Stimulated activated naive CD8-positive, alpha-beta T cell treated with anti-CD3 and anti-CD28 coated beads, Interleukin-15, Interleukin-2, amounts not matched to agents 100 ng/mL and 50 ng/mL, for 24 hours (primary cell): Measurements from ENCODE around the gene FAF1.

Experiments used
- H3K27ac Mint-ChIP-seq: one replicate; pipeline ENCODE4 v1.8.0; 2021; ENCODE audit warnings: mild to moderate bottlenecking, mixed read lengths
- H3K27me3 Mint-ChIP-seq: one replicate; pipeline ENCODE4 v1.8.0; 2021; ENCODE audit warnings: mixed read lengths
- H3K36me3 Mint-ChIP-seq: one replicate; pipeline ENCODE4 v1.8.0; 2021; ENCODE audit warnings: low read depth, mixed read lengths
- H3K4me1 Mint-ChIP-seq: one replicate; pipeline ENCODE4 v1.8.0; 2021; ENCODE audit warnings: low read depth, mixed read lengths
- H3K4me3 Mint-ChIP-seq: one replicate; pipeline ENCODE4 v1.8.0; 2021; ENCODE audit warnings: mild to moderate bottlenecking, mixed read lengths
- H3K9me3 Mint-ChIP-seq: one replicate; pipeline ENCODE4 v1.8.0; 2021; ENCODE audit warnings: mixed read lengths

FAF1 gene

DNA sequence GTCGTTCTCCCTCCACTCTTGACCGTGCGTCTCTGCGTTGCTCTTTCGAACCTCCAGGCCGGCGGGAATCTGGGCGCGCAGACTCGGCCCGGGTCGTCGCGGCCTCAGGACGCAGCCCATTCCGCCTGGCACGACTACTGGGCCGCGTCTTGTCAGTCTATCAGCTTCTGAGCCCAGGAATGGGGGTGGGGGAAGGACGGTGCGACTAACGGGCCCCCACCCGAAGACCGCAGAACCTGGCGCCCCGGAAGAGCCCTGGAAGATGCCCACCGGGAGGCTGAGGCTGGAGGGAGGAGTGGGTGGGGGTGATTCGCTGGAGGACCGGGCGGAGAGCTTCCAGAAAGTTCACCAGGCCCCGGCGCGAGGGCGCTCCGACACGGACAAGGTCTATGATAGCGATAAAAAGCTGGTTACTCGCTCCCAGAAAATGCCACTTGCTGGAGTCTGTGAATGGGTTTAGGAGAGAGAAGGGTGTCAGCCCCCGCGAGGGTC, 535.1 kb downstream of the FAF1 start:
- no peak overlapping the region for H3K27ac Mint-ChIP-seq
- peaks cover 89% of the 10 kb centered on the region for H3K27me3 Mint-ChIP-seq
- H3K36me3 Mint-ChIP-seq: no peaks in the 10 kb centered on the region
- peak overlapping the region; percentile 82 for H3K4me3 Mint-ChIP-seq
- no peaks in the 10 kb centered on the region for H3K9me3 Mint-ChIP-seq
- peaks cover 57% of the 10 kb centered on the region for H3K4me1 Mint-ChIP-seq

DNA sequence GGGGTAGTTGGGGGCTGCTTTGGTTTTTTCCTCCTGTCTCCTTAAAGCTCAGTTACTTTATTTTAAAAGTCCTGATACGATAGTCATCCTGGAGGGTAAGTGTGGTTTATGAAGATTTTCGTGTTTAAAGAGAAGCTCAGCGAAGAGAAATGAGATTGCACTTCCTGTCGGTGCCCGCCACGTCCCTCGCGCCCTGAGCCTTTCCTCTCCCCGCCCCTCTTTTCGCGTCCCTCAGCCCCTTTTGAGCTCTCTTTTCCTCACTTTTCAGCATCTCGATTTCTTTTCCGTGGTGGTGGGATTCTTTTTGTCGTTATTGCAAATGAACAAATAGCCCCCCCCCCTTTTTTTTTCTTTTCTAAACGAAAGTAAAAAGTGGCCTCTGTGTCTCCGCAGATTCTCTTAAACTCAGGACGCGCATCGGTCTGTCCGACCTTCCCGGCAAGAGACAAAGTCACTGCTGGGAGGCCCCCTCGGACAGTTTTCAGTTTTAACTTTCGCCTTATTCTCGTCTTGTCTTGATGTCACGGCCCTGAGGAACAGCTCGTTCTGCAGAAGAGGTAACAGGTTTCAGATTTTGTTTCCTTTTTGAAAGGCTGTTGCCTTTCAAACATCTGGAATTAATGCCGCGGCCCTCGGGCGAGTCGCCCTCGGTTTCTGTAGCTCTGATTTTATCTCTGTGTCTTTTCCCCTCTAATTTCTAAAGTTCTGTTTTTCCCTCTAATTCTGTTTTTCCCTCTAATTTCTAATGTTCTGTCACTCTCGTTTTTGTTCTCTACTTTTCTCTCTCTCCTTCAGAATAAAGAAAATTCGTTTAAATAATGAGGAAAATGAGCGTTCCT, 535.8 kb downstream of the FAF1 start:
- peak overlapping the region; percentile 71 for H3K27ac Mint-ChIP-seq
- H3K9me3 Mint-ChIP-seq: no peaks in the 10 kb centered on the region
- no peaks in the 10 kb centered on the region for H3K36me3 Mint-ChIP-seq
- H3K4me3 Mint-ChIP-seq: peak overlapping the region; percentile 82
- H3K4me1 Mint-ChIP-seq: peaks cover 62% of the 10 kb centered on the region
- peaks cover 87% of the 10 kb centered on the region for H3K27me3 Mint-ChIP-seq

DNA sequence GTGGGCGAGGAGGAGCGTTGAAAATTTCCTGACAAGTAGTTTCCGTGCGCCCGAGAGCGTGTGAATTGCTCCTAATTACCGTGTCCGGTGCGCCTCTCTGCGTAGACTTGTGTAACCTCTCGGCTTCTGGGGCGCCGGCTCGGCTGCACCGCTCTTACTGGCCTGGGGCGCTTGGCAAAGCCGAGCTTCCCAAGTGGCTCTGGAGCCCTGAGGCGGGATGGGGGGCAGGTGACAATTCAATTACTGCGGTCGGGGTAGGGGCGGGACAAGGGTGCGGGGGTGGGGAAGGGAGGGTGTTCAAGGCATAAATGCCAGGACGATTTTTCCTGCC, 536.4 kb downstream of the FAF1 start:
- Mint-ChIP-seq H3K4me1 (peaks cover 62% of the 10 kb centered on the region), H3K9me3 (no peaks in the 10 kb centered on the region), H3K36me3 (no peaks in the 10 kb centered on the region), H3K4me3 (peak overlapping the region; percentile 82), H3K27ac (no peak overlapping the region), H3K27me3 (peaks cover 81% of the 10 kb centered on the region)

DNA sequence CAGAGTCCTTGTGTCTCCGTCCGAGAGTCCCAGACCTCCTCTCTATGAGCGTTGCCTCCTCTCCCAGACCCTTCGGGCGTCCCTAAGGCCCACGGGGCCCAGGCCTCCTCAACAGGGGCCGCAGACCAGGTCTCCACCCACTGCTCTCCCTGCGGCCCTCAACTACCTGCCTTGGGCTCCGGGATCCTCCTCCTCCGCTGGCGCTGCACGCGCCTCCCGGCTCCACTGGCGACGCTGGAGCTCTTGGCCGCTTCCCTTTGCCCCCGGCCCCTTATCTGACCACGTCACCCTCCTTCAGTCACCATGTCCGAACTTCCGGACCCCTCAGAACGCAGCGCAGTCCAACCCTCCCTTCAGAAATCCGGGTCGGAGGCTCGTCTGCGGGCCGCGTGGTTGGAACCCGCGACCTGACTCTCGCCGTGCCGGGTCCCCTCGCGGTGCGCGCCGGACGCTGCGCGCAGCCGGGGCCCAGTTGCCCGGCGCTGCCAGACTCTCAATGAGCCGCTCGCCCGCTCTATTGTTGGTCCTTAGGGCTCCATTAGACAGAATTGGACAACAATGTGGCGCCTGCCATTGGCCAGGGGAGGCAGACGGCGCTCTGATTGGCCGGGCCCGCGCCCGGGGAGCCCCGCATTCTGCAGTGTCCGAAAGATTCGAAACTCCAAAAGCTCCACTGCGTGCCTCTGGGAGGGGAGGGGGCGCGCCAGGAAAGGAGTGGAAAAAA, 537.0 kb downstream of the FAF1 start, which contains the start of gene DMRTA2:
Gene DMRTA2 (minus strand): TSS at position 498 of the 724 bp plus-strand sequence. CDS start 1,907 bp downstream, outside the sequence.
- H3K27me3 Mint-ChIP-seq: peaks cover 81% of the 10 kb centered on the region
- peaks cover 64% of the 10 kb centered on the region for H3K4me1 Mint-ChIP-seq
- H3K9me3 Mint-ChIP-seq: no peaks in the 10 kb centered on the region
- no peaks in the 10 kb centered on the region for H3K36me3 Mint-ChIP-seq
- peak within 1 kb of the TSS; percentile 71 for H3K27ac Mint-ChIP-seq
- peak within 1 kb of the TSS; percentile 82 for H3K4me3 Mint-ChIP-seq

DNA sequence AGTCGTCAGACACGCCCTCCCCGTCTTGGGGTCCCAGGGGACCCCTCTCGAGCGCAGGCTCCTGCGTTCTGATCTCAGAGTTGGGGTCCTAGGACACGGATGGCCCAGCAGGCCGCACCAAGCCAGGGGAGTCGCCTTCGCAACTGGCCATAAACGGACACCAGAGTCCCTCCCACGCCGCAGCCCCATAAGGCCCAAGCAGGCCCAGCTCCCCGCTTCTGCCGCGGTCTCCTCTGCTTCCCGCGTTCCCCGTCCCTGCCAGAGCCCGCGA, 537.5 kb downstream of the FAF1 start:
- Mint-ChIP-seq H3K27me3 (peaks cover 81% of the 10 kb centered on the region), H3K4me3 (peak overlapping the region; percentile 47), H3K4me1 (peaks cover 68% of the 10 kb centered on the region), H3K27ac (no peak overlapping the region), H3K36me3 (no peaks in the 10 kb centered on the region), H3K9me3 (no peaks in the 10 kb centered on the region)

DNA sequence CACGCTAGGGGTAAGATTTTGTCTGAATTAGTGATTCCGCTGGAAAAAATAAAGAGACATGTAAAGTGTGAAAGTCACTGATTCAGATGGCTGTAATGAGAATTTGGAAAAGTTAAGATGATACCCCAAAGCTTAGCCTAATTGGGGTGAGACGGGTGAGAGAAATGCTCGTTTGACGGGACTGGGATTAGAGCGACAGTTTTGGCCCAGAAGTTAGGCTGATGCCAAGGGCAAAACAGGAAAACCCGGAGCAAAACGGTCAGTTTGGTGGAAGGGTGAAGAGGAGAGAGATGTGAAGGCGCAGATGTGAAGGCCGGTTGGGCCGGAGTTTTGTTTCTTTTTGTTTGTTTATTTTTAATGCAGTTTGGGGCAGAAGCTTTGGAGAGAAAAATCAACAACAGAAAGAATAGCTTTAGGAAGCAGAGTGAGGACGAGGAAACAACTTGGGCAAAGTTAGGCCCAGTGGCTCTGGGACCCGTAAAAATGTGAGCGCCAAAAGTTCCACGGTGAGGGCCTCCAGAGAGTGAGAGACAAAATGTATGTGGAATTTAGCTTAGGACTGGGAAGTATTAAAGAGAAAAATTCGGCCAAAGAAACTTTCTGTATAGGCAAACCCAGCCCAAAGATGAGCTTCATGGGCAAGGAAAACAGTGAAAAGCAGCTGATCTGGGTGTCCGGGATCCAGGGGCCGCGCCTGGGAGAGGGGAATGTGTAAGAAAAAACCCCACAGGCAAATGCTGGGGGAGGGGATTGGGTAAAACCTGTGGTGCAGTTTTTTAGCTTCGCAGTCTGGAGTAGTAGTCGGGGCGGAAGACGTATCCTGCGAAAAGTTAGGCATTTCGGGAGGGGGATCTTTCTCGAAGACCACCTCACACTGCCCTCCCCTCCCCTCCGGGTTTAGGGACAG, 538.0 kb downstream of the FAF1 start:
- Mint-ChIP-seq H3K9me3 (no peaks in the 10 kb centered on the region), H3K27ac (no peak overlapping the region), H3K4me1 (peaks cover 65% of the 10 kb centered on the region), H3K36me3 (no peaks in the 10 kb centered on the region), H3K27me3 (peaks cover 80% of the 10 kb centered on the region), H3K4me3 (peak overlapping the region; percentile 11)

DNA sequence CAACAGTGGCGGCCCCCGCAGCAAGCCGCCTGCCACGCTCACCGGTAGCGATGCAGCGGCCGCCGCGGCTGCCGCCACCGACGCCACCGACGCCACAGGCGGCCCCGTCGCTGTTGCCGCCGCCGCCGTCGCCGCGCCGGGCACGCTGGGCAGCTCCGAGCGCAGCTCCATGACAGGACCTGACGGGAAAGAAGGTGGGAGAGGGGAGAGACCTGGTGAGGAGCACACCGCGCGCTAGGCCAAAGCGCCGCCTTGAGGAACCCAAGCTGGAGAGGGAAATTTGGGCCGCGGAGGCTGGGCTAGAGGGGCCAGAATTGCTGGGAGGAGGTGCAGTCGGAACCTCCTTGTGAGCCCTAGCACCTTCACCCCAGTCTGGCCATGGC, 538.7 kb downstream of the FAF1 start:
- H3K36me3 Mint-ChIP-seq: no peaks in the 10 kb centered on the region
- H3K27ac Mint-ChIP-seq: no peak overlapping the region
- no peaks in the 10 kb centered on the region for H3K9me3 Mint-ChIP-seq
- peak overlapping the region; percentile 11 for H3K4me3 Mint-ChIP-seq
- H3K4me1 Mint-ChIP-seq: peaks cover 68% of the 10 kb centered on the region
- H3K27me3 Mint-ChIP-seq: peaks cover 82% of the 10 kb centered on the region

DNA sequence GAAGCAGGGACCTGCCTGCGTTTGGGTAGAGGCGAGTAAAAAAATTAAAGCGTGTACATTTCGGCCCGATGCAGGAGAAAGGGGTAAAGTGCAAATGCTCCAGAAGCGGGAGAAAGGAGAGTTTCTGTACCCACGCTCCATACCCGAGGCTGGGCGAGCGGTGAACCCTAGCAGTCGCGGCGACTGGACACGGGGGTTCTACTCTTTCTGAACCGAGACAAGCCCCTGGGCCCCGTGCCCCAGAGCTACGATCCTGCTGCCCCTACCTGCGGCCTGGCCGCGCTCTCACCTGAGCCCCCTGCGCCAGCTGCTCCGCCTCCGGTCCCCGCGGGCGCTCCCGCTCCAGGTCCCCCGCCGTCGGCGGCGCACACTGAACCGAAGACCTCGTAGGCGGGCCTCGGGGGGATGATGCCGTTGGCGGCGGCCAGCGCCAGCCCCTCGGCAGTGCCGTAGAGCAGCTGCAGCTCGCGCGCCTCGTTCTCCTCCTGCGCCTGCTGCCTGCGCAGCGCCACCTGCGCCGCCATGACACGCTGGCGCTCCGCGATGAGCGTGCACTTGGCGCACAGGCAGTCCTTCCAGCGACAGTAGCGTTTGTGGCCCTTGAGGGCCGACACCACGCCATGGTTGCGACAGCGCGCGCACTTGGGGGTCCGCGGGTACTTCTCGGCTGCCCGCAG, 539.2 kb downstream of the FAF1 start:
- H3K36me3 Mint-ChIP-seq: no peaks in the 10 kb centered on the region
- peak overlapping the region; percentile 63 for H3K27ac Mint-ChIP-seq
- H3K9me3 Mint-ChIP-seq: no peaks in the 10 kb centered on the region
- peaks cover 66% of the 10 kb centered on the region for H3K4me1 Mint-ChIP-seq
- H3K27me3 Mint-ChIP-seq: peaks cover 82% of the 10 kb centered on the region
- H3K4me3 Mint-ChIP-seq: peak overlapping the region; percentile 51

DNA sequence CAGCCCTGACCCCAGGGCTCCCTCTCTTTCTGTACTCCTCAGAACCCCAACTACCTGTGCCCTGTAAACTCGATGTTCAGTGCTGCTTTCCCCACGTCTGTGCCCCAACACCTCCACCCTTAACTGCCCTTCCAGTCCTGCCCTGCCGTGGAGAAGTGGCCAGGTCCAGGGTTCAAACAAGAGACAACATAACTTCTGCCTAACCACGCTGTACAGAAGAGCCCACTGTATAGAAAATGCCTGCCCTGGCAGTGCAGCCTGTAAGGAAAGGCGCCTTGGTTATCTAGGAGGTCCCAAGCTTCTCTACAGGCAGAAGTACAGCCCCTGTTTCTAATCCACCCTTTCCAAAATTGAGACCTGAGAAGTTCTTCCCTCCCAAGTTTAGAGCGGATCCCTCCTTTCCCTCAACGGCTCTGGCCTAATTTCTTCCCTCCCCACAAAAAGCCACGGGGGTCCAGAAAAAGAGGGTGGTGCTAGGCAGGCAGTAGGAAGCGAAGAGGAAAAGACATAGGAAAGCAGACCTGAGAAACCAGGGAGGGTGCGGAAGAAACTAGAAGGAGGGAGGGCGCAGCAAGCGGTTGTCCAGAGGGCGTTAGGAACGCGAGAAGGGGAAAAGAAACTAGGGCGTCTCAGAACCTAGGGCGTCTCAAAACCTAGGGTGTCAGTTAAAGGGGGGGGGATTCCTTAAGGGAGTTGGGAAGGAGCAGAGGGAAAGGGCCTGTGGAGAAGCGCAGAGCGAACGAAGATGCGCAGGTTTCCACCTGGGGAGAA, 540.0 kb downstream of the FAF1 start:
- H3K36me3 Mint-ChIP-seq: no peaks in the 10 kb centered on the region
- peaks cover 63% of the 10 kb centered on the region for H3K4me1 Mint-ChIP-seq
- peak overlapping the region; percentile 63 for H3K27ac Mint-ChIP-seq
- no peaks in the 10 kb centered on the region for H3K9me3 Mint-ChIP-seq
- H3K27me3 Mint-ChIP-seq: peaks cover 78% of the 10 kb centered on the region
- H3K4me3 Mint-ChIP-seq: peak overlapping the region; percentile 51

DNA sequence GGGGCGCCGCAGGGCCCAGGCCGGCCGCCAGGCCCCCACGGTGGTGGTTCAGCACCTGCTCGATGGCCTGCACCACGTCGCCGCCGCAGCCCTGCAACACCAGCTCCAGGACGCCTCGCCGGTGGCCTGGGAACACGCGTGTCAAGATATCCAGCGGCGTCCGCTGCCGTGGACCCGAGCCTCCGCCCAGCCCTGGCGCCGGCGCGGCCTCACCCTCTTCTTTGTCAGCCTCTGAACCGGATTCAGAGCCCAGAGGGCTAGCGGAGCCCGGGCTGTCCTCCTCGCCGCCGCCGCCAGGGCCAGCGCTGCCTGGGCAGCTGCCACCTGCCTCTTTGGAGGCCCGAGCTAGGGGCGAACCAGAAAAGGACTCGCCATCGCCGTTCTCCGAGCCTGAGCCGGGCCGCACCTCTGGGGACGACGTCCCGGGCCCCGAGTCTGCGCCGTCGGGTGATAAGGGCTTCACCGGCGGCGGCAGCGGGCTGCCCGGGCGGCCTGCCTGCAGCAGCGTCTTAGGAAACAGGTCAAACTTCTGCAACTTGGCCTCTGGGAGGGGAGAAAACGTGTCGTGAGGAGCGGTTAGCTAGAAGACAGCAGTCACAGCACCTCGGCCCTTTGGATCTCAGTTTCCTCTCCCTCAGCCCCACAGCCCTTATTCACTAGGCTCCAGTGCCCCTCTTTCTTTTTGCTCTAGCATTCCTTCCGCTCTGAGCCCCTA, 540.7 kb downstream of the FAF1 start:
- Mint-ChIP-seq H3K4me1 (peaks cover 57% of the 10 kb centered on the region), H3K27ac (no peak overlapping the region), H3K36me3 (no peaks in the 10 kb centered on the region), H3K9me3 (peaks cover 3% of the 10 kb centered on the region), H3K4me3 (peak overlapping the region; percentile 2), H3K27me3 (peaks cover 78% of the 10 kb centered on the region)

DNA sequence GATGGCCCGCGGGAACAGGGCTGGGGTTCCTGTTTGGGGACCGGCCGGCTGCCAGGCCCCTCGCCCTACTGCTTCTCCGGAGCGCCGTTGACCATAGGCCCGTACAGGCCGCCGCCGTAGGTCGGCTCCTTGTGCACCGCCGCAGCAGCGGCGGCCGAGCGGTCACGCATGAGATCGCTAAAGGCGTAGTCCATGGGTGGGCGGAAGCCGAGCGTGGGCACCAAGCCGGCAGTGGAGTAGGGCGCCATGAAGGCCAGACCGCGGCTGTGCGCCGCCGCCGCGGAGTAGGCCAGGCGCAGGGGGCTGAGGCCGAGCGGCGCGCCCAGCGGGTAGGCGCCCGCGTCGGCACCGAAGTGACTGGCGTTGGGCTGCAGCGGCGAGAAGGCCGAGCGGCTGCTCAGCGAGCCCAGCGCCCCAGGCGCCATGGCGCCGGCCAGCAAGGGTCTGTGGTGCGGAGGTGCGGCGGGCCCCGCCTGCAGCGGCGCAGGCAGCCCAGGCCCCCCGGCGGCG, 541.4 kb downstream of the FAF1 start:
- H3K27me3 Mint-ChIP-seq: peaks cover 77% of the 10 kb centered on the region
- no peak overlapping the region for H3K4me3 Mint-ChIP-seq
- no peaks in the 10 kb centered on the region for H3K36me3 Mint-ChIP-seq
- peaks cover 50% of the 10 kb centered on the region for H3K4me1 Mint-ChIP-seq
- peaks cover 6% of the 10 kb centered on the region for H3K9me3 Mint-ChIP-seq
- no peak overlapping the region for H3K27ac Mint-ChIP-seq

DNA sequence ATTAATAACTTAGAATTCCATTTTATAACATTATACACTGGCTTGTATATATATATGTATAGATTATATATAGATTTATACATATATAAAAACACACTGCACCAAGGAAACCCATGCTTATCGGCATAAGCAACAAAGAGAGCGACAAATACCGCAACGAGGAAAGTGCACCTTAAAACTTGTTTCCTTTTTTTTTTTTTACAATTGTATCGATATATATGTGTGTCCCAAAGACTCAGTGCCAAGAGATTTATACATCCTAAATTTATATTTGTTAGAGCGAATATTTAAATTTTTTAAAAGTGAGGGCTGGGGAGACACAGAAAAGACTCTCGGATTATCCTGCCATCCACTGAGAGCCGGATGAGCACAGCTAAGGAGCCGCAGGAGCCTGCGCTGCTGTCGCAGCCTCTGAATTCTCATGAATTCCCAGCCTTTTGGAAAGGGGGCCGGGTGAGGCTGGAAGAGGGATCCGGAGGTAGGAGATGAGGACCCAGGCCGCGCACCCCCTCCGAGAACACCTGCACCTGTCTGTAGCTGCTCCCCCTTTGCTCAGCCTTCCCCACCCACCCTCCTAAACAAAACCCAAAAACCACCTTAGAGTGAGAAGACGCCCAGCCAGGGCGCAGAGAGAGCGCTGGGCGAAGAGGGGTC, 542.0 kb downstream of the FAF1 start:
- peak overlapping the region; percentile 48 for H3K4me3 Mint-ChIP-seq

DNA sequence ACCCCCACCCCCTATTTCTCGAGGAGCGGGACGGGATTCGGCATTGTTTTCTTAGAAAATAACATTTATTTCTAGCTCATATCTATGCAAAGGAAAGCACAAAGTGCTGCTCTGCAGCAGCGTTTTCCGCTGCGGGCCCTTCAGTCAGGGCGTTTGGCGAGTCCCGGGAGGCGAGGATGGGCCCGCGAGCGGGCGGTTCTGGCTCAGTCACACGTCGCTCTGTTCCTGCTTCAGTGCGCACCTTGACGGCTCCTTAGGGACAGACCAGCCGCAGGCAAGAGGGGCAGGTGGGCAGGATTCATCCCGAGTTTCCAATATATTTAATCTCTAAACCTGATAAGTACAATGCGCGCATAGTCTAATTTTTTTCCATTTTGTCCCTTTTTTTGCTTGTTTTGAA, 542.6 kb downstream of the FAF1 start:
- Mint-ChIP-seq H3K27ac (no peak overlapping the region), H3K4me1 (peaks cover 38% of the 10 kb centered on the region), H3K4me3 (peak overlapping the region; percentile 48), H3K36me3 (no peaks in the 10 kb centered on the region), H3K9me3 (peaks cover 6% of the 10 kb centered on the region), H3K27me3 (peaks cover 76% of the 10 kb centered on the region)

More for the DNA sequence above, 542.0 kb downstream of the FAF1 start:
- Mint-ChIP-seq H3K4me1 (peaks cover 44% of the 10 kb centered on the region), H3K27ac (peak overlapping the region; percentile 36), H3K27me3 (peaks cover 76% of the 10 kb centered on the region), H3K9me3 (peaks cover 6% of the 10 kb centered on the region), H3K36me3 (no peaks in the 10 kb centered on the region)
